SU-DHL-6 (cell line): ENCODE results near the gene ACO2.

Source experiments
- H2AFZ ChIP-seq: fragments of 200-600 bp; sonication (generic); 2 replicates; pipeline ENCODE4 v1.6.1; 2014; ENCODE audit warnings: low read depth, mild to moderate bottlenecking, moderate library complexity, mixed read lengths, antibody characterized with exemption, low read length; ENCODE audit not compliant: severe bottlenecking
- H3F3A ChIP-seq: fragments of 200-600 bp; shearing (Covaris generic); 2 replicates; pipeline ENCODE4 v1.6.0; 2016; ENCODE audit warnings: antibody characterized with exemption, mild to moderate bottlenecking; ENCODE audit not compliant: insufficient read depth
- H3K27ac ChIP-seq: fragments of 200-600 bp; sonication (generic); 2 replicates; pipeline ENCODE4 v1.5.1; 2016; ENCODE audit warnings: low read depth, mild to moderate bottlenecking, low read length, moderate library complexity, mixed read lengths
- H3K27me3 ChIP-seq: fragments of 200-600 bp; sonication (generic), shearing (Covaris generic); 2 replicates; pipeline ENCODE4 v1.6.0; 2014; ENCODE audit warnings: mild to moderate bottlenecking, low read length
- H3K36me3 ChIP-seq: fragments of 200-600 bp; sonication (generic); 2 replicates; pipeline ENCODE4 v1.6.1; 2014; ENCODE audit warnings: mild to moderate bottlenecking, low read length, mixed read lengths
- H3K4me2 ChIP-seq: fragments of 300-600, 200-600 bp; shearing (Covaris generic), sonication (generic); 2 replicates; pipeline ENCODE4 v1.6.0; 2014; ENCODE audit warnings: low read length, low read depth, mild to moderate bottlenecking; ENCODE audit not compliant: poor library complexity, severe bottlenecking
- H3K4me3 ChIP-seq: fragments of 200-600 bp; sonication (generic); 2 replicates; pipeline ENCODE4 v1.5.1; 2014; ENCODE audit warnings: antibody characterized with exemption, low read length, mild to moderate bottlenecking, mixed read lengths; ENCODE audit not compliant: insufficient read depth, poor library complexity, severe bottlenecking
- H3K79me2 ChIP-seq: fragments of 200-600 bp; sonication (generic); 2 replicates; pipeline ENCODE4 v1.6.1; 2014; ENCODE audit warnings: mild to moderate bottlenecking, low read length, moderate library complexity; ENCODE audit not compliant: insufficient read depth
- H3K9ac ChIP-seq: fragments of 200-600 bp; sonication (generic); 2 replicates; pipeline ENCODE4 v1.7.0; 2014; ENCODE audit warnings: mild to moderate bottlenecking, low read length
- H3K9me2 ChIP-seq: fragments of 200-600 bp; sonication (generic); replicated peaks from 2 replicates; pipeline ENCODE4 v1.6.1; 2014; ENCODE audit warnings: low read length; ENCODE audit not compliant: insufficient read depth
- H3K9me3 ChIP-seq: fragments of 200-600 bp; sonication (generic); 2 replicates; pipeline ENCODE4 v1.6.1; 2014; ENCODE audit warnings: low read length, mixed read lengths; ENCODE audit not compliant: insufficient read depth
- H4K20me1 ChIP-seq: fragments of 200-600 bp; sonication (generic); 2 replicates; pipeline ENCODE4 v1.6.1; 2014; ENCODE audit warnings: low read depth, mild to moderate bottlenecking, antibody characterized with exemption, low read length, moderate library complexity, mixed read lengths
- CTCF ChIP-seq: fragments of 200-600 bp; sonication (generic); IDR thresholded peaks from one replicate; pipeline ENCODE4 v1.5.1; 2017; ENCODE audit warnings: antibody characterized with exemption, mild to moderate bottlenecking, low read length, moderate library complexity; ENCODE audit not compliant: insufficient read depth, poor library complexity, severe bottlenecking
- EZH2phosphoT487 ChIP-seq: fragments of 200-600 bp; sonication (generic), shearing (Covaris generic); conservative IDR thresholded peaks from 2 replicates; pipeline ENCODE4 v1.6.1; 2018; ENCODE audit warnings: mild to moderate bottlenecking, antibody characterized with exemption, low read length, moderate library complexity, mixed read lengths

The ACO2 gene

GRCh38 chr22:41564563-41564962 is 95.6 kb downstream of the ACO2 start:
- no peaks in the 10 kb centered on the region for H3K27me3 ChIP-seq
- no peaks in the 10 kb centered on the region for H3K79me2 ChIP-seq
- H2AFZ ChIP-seq, result no peak overlapping the region
- no peaks in the 10 kb centered on the region for H3K9me3 ChIP-seq
- H3K36me3 ChIP-seq, result no peaks in the 10 kb centered on the region
- no peak overlapping the region for H3K27ac ChIP-seq
- H4K20me1 ChIP-seq, result no peaks in the 10 kb centered on the region
- TF ChIP-seq EZH2phosphoT487 (no peak), CTCF (no peak)
- no peak overlapping the region for H3K9ac ChIP-seq
- H3K4me2 ChIP-seq, result no peak overlapping the region
- no peaks in the 10 kb centered on the region for H3F3A ChIP-seq
- no peaks in the 10 kb centered on the region for H3K9me2 ChIP-seq
- H3K4me3 ChIP-seq, result no peak overlapping the region

- no peak overlapping the region for H3K27ac ChIP-seq
- no peak overlapping the region for H3K4me3 ChIP-seq
- H3K9ac ChIP-seq, result no peak overlapping the region
- H3K9me2 ChIP-seq, result no peaks in the 10 kb centered on the region
- H3K4me2 ChIP-seq, result no peak overlapping the region
- H3K27me3 ChIP-seq, result no peaks in the 10 kb centered on the region
- H3K9me3 ChIP-seq, result no peaks in the 10 kb centered on the region
- no peaks in the 10 kb centered on the region for H3K36me3 ChIP-seq
- H4K20me1 ChIP-seq, result no peaks in the 10 kb centered on the region
- H3F3A ChIP-seq, result no peaks in the 10 kb centered on the region
- no peak overlapping the region for H2AFZ ChIP-seq
- H3K79me2 ChIP-seq, result no peaks in the 10 kb centered on the region
- no peak for TF ChIP-seq CTCF
- no peak for TF ChIP-seq EZH2phosphoT487
These were observed 96.6 kb downstream of the ACO2 start for GRCh38 chr22:41565403-41566054.

- Histone ChIP-seq H3K4me2 (no peak overlapping the region), H3K27ac (no peak overlapping the region), H3K4me3 (no peak overlapping the region), H4K20me1 (no peaks in the 10 kb centered on the region), H3K36me3 (no peaks in the 10 kb centered on the region), H2AFZ (no peak overlapping the region), H3K9ac (no peak overlapping the region), H3K27me3 (no peaks in the 10 kb centered on the region), H3K9me2 (no peaks in the 10 kb centered on the region), H3F3A (no peaks in the 10 kb centered on the region), H3K79me2 (no peaks in the 10 kb centered on the region), H3K9me3 (no peaks in the 10 kb centered on the region)
- TF ChIP-seq EZH2phosphoT487, result no peak
- TF ChIP-seq CTCF, result no peak
These were observed 98.5 kb downstream of the ACO2 start for GRCh38 chr22:41567512-41567768.

GRCh38 chr22:41568811-41569210 is 99.9 kb downstream of the ACO2 start:
- Histone ChIP-seq H3F3A (no peaks in the 10 kb centered on the region), H3K9me3 (no peaks in the 10 kb centered on the region), H3K36me3 (no peaks in the 10 kb centered on the region), H3K27ac (no peak overlapping the region), H3K9me2 (no peaks in the 10 kb centered on the region), H3K4me2 (no peak overlapping the region), H3K27me3 (no peaks in the 10 kb centered on the region), H3K79me2 (no peaks in the 10 kb centered on the region), H2AFZ (no peak overlapping the region), H3K4me3 (no peak overlapping the region), H4K20me1 (no peaks in the 10 kb centered on the region), H3K9ac (no peak overlapping the region)
- TF ChIP-seq EZH2phosphoT487, result no peak
- no peak for TF ChIP-seq CTCF
